ENCODE data around the gene ATP2B2. TPM values are rescaled to one million over a fixed set of nuclear protein-coding genes. Genes with fewer than 3 reads are reported as not detected.

The ATP2B2 gene
- total and polyA plus RNA-seq, 10 of the 15 experiments (the other 5 are each of a cell fraction or from before 2014, with no cell fraction given), result 0.04 TPM; not detected in 9

GRCh38 chr3:10339376-10339955 is 165.9 kb downstream of the ATP2B2 start:
- Histone ChIP-seq H3K27me3 (replicated peaks in 1 of 2; ENCODE audit: control insufficient read depth in 2 of 2, insufficient read depth in 2 of 2, low read length in 1 of 2) (no peaks in the 10 kb centered on the region; a peak in 1 of 4 replicates), H3K9ac (ENCODE audit: control insufficient read depth, insufficient read depth, low read length) (no peak overlapping the region), H2AFZ (ENCODE audit: control insufficient read depth, low read depth, low read length) (no peak overlapping the region), H3K9me3 (replicated peaks; ENCODE audit: control insufficient read depth, insufficient read depth, low read length) (no peaks in the 10 kb centered on the region), H3K4me1 (ENCODE audit: control insufficient read depth, insufficient read depth, low read length) (no peaks in the 10 kb centered on the region), H3K4me2 (ENCODE audit: control insufficient read depth, insufficient read depth) (no peak overlapping the region), H3K79me2 (ENCODE audit: control insufficient read depth, insufficient read depth, low read length) (no peaks in the 10 kb centered on the region), H3K36me3 (ENCODE audit: control insufficient read depth in 2 of 2, insufficient read depth in 2 of 2, low read length in 1 of 2) (no peaks in the 10 kb centered on the region), H3K27ac (ENCODE audit: control insufficient read depth, insufficient read depth) (no peak overlapping the region), H3K4me3 (no peak overlapping the region), H4K20me1 (ENCODE audit: control insufficient read depth, insufficient read depth) (no peaks in the 10 kb centered on the region)
- no peak for ATAC-seq
- RAD21 ChIA-PET (ENCODE audit: unreplicated experiment), result no interaction called here
- CTCF ChIA-PET, result interaction anchor here (0.7 to 1.7 kb wide), 3 partner anchors 22 to 710 kb away, joined by 3 to 4 read pairs (median 3); no protein-coding TSS in a partner anchor
- no peak for FAIRE-seq
- BruUV-seq (replicated peaks), result no TSS peak
- POLR2A ChIA-PET, result no interaction called here
- 70% methylated on average over 8 of the region's 8 CpGs for WGBS (ENCODE audit: insufficient coverage, insufficient replicate concordance, low lambda C conversion rate, missing lambda C conversion rate)
- SMC1A ChIA-PET (ENCODE audit: uncharacterized antibody, unreplicated experiment), result interaction anchor here (0.9 kb wide), 1 partner anchor 18 kb away, joined by 4 read pairs; the partner anchor contains the start of gene SEC13
- in situ Hi-C loops (cut with MboI), result no loop called here
- no peak for DNase-seq (ENCODE audit: low read depth, low spot score)
- intact Hi-C loops (cut with micrococcal nuclease; ENCODE audit: unreplicated experiment), result no loop called here
- TF ChIP-seq NRF1 (conservative IDR thresholded peaks at IDR 0.05; ENCODE audit: low read depth, low read length), result no peak
- TF ChIP-seq, protein P1, sequence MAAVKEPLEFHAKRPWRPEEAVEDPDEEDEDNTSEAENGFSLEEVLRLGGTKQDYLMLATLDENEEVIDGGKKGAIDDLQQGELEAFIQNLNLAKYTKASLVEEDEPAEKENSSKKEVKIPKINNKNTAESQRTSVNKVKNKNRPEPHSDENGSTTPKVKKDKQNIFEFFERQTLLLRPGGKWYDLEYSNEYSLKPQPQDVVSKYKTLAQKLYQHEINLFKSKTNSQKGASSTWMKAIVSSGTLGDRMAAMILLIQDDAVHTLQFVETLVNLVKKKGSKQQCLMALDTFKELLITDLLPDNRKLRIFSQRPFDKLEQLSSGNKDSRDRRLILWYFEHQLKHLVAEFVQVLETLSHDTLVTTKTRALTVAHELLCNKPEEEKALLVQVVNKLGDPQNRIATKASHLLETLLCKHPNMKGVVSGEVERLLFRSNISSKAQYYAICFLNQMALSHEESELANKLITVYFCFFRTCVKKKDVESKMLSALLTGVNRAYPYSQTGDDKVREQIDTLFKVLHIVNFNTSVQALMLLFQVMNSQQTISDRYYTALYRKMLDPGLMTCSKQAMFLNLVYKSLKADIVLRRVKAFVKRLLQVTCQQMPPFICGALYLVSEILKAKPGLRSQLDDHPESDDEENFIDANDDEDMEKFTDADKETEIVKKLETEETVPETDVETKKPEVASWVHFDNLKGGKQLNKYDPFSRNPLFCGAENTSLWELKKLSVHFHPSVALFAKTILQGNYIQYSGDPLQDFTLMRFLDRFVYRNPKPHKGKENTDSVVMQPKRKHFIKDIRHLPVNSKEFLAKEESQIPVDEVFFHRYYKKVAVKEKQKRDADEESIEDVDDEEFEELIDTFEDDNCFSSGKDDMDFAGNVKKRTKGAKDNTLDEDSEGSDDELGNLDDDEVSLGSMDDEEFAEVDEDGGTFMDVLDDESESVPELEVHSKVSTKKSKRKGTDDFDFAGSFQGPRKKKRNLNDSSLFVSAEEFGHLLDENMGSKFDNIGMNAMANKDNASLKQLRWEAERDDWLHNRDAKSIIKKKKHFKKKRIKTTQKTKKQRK (IDR thresholded peaks at IDR 0.05; ENCODE audit: low read depth, low read length), result no peak
- TF ChIP-seq SMAD5 (IDR thresholded peaks at IDR 0.05; ENCODE audit: low read depth), result no peak
- TF ChIP-seq, protein P2, sequence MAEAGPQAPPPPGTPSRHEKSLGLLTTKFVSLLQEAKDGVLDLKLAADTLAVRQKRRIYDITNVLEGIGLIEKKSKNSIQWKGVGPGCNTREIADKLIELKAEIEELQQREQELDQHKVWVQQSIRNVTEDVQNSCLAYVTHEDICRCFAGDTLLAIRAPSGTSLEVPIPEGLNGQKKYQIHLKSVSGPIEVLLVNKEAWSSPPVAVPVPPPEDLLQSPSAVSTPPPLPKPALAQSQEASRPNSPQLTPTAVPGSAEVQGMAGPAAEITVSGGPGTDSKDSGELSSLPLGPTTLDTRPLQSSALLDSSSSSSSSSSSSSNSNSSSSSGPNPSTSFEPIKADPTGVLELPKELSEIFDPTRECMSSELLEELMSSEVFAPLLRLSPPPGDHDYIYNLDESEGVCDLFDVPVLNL (IDR thresholded peaks at IDR 0.05; ENCODE audit: low read depth, low read length), result no peak
- TF ChIP-seq ZNF217 (IDR thresholded peaks at IDR 0.05), result no peak
- no peak for TF ChIP-seq RAD51 (IDR thresholded peaks at IDR 0.05)
- no peak for TF ChIP-seq ZBTB40 (IDR thresholded peaks at IDR 0.05; ENCODE audit: borderline replicate concordance)
- TF ChIP-seq BMI1 (IDR thresholded peaks at IDR 0.05; ENCODE audit: borderline replicate concordance), result no peak
- TF ChIP-seq, protein P3, sequence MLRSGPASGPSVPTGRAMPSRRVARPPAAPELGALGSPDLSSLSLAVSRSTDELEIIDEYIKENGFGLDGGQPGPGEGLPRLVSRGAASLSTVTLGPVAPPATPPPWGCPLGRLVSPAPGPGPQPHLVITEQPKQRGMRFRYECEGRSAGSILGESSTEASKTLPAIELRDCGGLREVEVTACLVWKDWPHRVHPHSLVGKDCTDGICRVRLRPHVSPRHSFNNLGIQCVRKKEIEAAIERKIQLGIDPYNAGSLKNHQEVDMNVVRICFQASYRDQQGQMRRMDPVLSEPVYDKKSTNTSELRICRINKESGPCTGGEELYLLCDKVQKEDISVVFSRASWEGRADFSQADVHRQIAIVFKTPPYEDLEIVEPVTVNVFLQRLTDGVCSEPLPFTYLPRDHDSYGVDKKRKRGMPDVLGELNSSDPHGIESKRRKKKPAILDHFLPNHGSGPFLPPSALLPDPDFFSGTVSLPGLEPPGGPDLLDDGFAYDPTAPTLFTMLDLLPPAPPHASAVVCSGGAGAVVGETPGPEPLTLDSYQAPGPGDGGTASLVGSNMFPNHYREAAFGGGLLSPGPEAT (IDR thresholded peaks at IDR 0.05; ENCODE audit: low read depth), result no peak
